Nephron progenitor cell (in vitro differentiated cells): ENCODE data around the gene SH3BP5.

Experiments
- DNase-seq: peaks from one replicate; pipeline ENCODE4 v3.0.0; 2021
- H3K27ac Mint-ChIP-seq: 2 replicates; pipeline ENCODE4 v1.8.0; 2021; ENCODE audit warnings: mild to moderate bottlenecking, moderate library complexity, mixed read lengths
- H3K27me3 Mint-ChIP-seq: 2 replicates; pipeline ENCODE4 v1.8.0; 2021; ENCODE audit warnings: mild to moderate bottlenecking, low read depth, mixed read lengths; ENCODE audit not compliant: poor library complexity
- H3K36me3 Mint-ChIP-seq: 2 replicates; pipeline ENCODE4 v1.8.0; 2021; ENCODE audit warnings: low read depth, mixed read lengths
- H3K4me1 Mint-ChIP-seq: 2 replicates; pipeline ENCODE4 v1.8.0; 2021; ENCODE audit warnings: mixed read lengths
- H3K4me3 Mint-ChIP-seq: 2 replicates; pipeline ENCODE4 v1.8.0; 2021; ENCODE audit warnings: mild to moderate bottlenecking, moderate library complexity, mixed read lengths
- H3K9me3 Mint-ChIP-seq: 2 replicates; pipeline ENCODE4 v1.8.0; 2021; ENCODE audit warnings: mild to moderate bottlenecking, moderate library complexity, mixed read lengths
- TF ChIP-seq, protein P1 (sequence below): fragments of 200-600 bp; sonication (generic); IDR thresholded peaks from 2 replicates; pipeline ENCODE4 v1.5.0; 2021; ENCODE audit warnings: antibody characterized with exemption

The SH3BP5 gene, protein sequence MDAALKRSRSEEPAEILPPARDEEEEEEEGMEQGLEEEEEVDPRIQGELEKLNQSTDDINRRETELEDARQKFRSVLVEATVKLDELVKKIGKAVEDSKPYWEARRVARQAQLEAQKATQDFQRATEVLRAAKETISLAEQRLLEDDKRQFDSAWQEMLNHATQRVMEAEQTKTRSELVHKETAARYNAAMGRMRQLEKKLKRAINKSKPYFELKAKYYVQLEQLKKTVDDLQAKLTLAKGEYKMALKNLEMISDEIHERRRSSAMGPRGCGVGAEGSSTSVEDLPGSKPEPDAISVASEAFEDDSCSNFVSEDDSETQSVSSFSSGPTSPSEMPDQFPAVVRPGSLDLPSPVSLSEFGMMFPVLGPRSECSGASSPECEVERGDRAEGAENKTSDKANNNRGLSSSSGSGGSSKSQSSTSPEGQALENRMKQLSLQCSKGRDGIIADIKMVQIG

DNA sequence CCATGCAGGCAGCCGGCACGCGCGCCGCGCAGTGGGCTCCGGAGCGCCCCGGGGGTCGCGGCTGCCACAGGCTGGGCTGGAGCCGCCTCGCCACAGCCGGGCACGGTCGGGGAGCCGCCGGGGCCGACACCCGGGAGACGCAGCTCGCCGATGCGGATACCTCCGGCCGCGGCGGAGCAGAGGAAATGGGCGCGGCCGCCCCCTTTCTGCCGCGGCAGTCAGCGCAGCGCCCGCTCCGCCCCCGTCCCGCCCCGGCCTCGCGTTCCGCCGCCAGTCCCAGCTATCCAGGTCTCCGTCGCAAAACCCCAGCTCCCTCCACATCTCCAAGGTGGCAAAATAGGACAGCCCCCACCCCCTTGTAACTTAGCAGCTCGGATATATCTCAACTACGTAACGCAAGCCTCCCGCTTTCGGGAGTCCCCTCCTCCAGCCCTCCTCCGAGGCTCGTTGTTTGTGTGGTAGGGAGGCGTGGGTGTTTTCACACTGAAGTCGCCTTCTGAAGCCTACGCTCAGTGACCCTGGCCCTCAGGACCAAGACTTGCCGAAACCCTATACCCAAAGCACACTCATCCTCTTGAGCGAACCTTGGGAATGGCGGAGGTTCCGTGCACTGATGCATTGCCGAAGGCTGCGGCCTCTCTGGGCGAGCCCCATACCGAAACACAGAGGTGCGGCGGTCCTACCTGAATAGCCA, at the start of gene SH3BP5:
Gene SH3BP5, minus strand, starts transcription at position 182 of the 694 bp plus-strand sequence. Its CDS starts 178 bp downstream, at position 4.
- Mint-ChIP-seq H3K36me3 (peaks cover 3% of the 10 kb centered on the region), H3K4me1 (peaks cover 48% of the 10 kb centered on the region), H3K27me3 (peaks cover 33% of the 10 kb centered on the region), H3K9me3 (no peaks in the 10 kb centered on the region), H3K27ac (peak within 1 kb of the TSS; percentile 47), H3K4me3 (peak within 1 kb of the TSS; percentile 95)
- TF ChIP-seq, protein P1, sequence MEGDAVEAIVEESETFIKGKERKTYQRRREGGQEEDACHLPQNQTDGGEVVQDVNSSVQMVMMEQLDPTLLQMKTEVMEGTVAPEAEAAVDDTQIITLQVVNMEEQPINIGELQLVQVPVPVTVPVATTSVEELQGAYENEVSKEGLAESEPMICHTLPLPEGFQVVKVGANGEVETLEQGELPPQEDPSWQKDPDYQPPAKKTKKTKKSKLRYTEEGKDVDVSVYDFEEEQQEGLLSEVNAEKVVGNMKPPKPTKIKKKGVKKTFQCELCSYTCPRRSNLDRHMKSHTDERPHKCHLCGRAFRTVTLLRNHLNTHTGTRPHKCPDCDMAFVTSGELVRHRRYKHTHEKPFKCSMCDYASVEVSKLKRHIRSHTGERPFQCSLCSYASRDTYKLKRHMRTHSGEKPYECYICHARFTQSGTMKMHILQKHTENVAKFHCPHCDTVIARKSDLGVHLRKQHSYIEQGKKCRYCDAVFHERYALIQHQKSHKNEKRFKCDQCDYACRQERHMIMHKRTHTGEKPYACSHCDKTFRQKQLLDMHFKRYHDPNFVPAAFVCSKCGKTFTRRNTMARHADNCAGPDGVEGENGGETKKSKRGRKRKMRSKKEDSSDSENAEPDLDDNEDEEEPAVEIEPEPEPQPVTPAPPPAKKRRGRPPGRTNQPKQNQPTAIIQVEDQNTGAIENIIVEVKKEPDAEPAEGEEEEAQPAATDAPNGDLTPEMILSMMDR = peak; percentile 38
- peak; percentile 85 for DNase-seq

DNA sequence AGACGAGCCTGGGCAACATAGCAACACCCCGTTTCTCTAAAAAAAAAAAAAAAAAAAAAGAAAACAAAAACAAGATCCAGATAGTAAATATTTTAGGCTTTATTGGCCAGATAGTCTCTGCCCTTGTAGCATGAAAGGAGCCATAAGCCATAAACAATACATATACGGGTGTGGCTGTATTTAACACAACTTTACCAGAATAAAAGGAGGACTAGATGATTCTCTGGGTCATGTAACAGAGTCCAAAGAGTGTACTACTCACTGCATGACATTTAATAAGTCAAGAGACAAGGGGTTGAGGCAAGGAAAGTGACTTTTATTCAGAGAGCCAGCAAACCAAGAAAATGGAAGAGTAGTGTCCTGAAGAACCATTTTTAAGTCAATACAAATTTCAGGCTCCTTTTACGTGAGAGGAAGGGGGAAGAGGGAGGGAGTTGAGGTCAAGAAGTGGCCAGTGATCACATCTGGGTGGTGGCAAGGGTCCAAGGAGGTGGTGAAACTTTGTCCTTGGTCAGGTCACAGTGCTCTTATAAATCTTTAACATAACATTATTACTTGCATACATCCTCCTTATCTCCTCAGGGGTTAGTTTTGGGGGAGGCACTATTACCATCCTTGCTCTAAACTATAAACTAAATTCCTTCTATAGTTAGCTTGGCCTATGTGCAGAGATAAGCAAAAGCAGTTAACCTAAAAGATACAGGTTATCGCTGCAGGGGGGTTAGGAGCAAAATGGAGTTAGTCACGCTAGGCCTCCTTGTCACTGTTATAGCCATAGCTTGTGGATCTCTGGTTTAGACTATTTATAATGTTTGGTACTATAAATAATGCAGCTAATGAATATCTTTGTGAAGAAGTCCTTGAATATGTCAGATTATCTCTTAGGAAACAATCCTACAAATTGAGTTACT, 48.8 kb upstream of the SH3BP5 start:
- no peak overlapping the region for H3K4me3 Mint-ChIP-seq
- H3K9me3 Mint-ChIP-seq = peaks cover 8% of the 10 kb centered on the region
- H3K27ac Mint-ChIP-seq = no peak overlapping the region
- H3K4me1 Mint-ChIP-seq = no peaks in the 10 kb centered on the region
- TF ChIP-seq, protein P1 = no peak
- peaks cover 16% of the 10 kb centered on the region for H3K27me3 Mint-ChIP-seq
- H3K36me3 Mint-ChIP-seq = peaks cover 6% of the 10 kb centered on the region
- DNase-seq = no peak

DNA sequence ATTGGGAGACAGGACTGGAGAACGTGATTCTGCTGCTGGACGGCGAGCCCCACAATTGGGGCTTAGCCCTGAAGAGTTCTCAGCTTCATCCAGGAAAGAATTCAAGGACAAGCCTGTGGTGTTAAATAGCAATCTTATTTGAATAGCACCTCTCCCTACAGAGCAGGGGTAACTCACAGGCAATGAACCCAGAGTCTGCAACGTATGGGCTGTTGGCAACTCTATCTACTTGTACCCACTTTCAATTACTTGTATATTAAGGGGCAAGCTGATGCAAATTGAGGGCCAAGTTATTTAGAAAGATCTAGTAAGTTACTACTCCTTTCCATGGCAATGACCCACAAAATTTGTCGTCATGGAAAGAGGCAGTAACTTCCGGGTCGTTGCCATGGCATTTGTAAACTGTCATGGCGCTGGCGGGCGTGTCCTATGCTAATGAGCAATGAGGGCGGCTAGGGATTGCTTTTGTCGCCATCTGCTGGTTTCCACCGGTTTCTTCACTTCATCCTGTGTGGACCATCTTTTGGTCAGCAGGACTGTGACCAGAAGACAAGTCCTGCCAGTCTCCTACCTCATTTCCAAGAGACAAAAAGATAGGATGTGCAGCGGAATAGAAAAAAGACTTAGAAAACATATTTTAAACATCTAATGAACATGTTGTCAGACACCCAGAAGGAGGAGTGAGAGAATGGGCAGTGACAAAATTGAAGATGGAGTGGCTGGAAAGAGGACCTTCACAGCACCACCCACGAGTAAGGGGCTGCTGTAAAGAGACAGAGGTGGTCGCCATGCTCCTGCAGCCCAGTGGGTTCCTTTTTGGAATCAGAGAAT, 45.8 kb upstream of the SH3BP5 start:
- H3K4me1 Mint-ChIP-seq = no peaks in the 10 kb centered on the region
- peak overlapping the region; percentile 47 for H3K4me3 Mint-ChIP-seq
- H3K27me3 Mint-ChIP-seq = peaks cover 6% of the 10 kb centered on the region
- TF ChIP-seq, protein P1 = peak; percentile 92
- no peaks in the 10 kb centered on the region for H3K9me3 Mint-ChIP-seq
- DNase-seq = peak; percentile 88
- H3K36me3 Mint-ChIP-seq = no peaks in the 10 kb centered on the region
- H3K27ac Mint-ChIP-seq = no peak overlapping the region

DNA sequence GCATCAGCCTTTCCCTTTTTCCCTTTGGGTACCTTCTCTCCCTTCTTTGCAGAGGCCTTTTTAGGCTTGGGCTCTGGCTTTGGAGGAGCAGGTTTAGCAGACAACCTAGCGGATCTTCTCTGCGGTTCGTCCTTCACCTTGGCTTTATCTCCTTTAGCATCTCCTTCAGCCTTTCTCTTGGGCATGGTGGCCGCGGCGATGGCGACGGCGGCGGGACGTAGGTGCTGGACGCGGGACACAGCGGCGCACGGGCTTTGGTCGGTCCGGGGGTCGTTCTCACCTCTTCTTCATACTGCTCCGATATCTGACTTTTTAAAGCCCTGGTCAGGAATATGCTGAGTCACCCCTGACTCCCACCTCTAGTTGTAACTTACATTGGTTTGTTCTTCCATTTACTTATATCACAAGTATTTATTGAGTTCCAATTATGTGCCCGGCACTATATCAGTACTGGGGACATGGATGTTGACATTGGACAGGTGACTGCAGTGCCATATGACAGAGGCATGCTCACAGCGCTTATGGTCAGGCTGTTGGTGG, 43.1 kb upstream of the SH3BP5 start:
- no peaks in the 10 kb centered on the region for H3K4me1 Mint-ChIP-seq
- H3K4me3 Mint-ChIP-seq = no peak overlapping the region
- H3K9me3 Mint-ChIP-seq = peaks cover under 1% of the 10 kb centered on the region
- TF ChIP-seq, protein P1 = no peak
- peaks cover 25% of the 10 kb centered on the region for H3K27me3 Mint-ChIP-seq
- H3K36me3 Mint-ChIP-seq = no peaks in the 10 kb centered on the region
- H3K27ac Mint-ChIP-seq = no peak overlapping the region
- no peak for DNase-seq

DNA sequence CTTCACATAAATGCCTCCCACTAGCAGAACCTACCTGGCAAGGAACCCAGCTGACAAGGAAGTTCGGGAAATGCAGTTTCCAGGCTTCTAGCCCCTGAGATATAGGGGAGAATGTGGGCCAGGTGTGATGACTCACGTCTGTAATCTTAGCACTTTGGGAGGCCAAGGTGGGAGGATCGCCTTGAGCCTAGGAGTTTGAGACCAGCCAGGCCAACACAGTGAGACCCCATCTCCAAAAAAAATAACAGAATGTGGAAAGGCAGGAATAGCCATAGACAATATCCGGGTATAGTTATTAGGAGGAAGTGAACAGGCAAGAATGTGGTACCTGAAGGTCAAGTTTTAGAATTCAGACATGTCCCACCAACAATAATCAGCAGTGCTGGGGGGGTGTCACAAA, 40.5 kb upstream of the SH3BP5 start:
- H3K4me1 Mint-ChIP-seq = no peaks in the 10 kb centered on the region
- TF ChIP-seq, protein P1 = no peak
- DNase-seq = no peak
- H3K9me3 Mint-ChIP-seq = peaks cover 14% of the 10 kb centered on the region
- H3K27me3 Mint-ChIP-seq = peaks cover 28% of the 10 kb centered on the region
- H3K4me3 Mint-ChIP-seq = no peak overlapping the region
- H3K36me3 Mint-ChIP-seq = no peaks in the 10 kb centered on the region
- no peak overlapping the region for H3K27ac Mint-ChIP-seq
